CD14-positive monocyte (primary cell): Measurements from ENCODE around the gene UQCC2. TPM values are rescaled to one million over a fixed set of nuclear protein-coding genes. Genes with fewer than 3 reads are reported as not detected.

Experiments used
- DNase-seq, 3 donors: peaks; one replicate each; pipeline ENCODE4 v3.0.0-alpha.2; 2011 to 2022
- H2AFZ ChIP-seq: 2 replicates; pipeline ENCODE4 v1.6.0; 2012; ENCODE audit warnings: mild to moderate bottlenecking, low read depth, low read length, inconsistent platforms; ENCODE audit not compliant: insufficient read depth, poor library complexity, severe bottlenecking
- H3K27ac ChIP-seq, 2 donors: 1 replicate in 1 of 2; 2 replicates in 1 of 2; pipeline ENCODE4 v1.5.1; 2012 to 2013; ENCODE audit warnings: low read length in 2 of 2, control low read depth in 1 of 2, inconsistent platforms in 1 of 2, low read depth in 1 of 2, mild to moderate bottlenecking in 1 of 2
- H3K27me3 ChIP-seq, 2 donors: one replicate each; pipeline versions ENCODE4 v1.6.0 to v1.6.1; 2011 to 2013; ENCODE audit warnings: low read length in 2 of 2; ENCODE audit not compliant: control insufficient read depth in 2 of 2, insufficient read depth in 2 of 2
- H3K36me3 ChIP-seq, 2 donors: replicated peaks in 1 of 2; 1 replicate in 1 of 2; 2 replicates in 1 of 2; pipeline versions ENCODE4 v1.5.1 to v1.6.1; 2012 to 2013; ENCODE audit warnings: low read length in 2 of 2, control low read depth in 1 of 2, inconsistent platforms in 1 of 2, mild to moderate bottlenecking in 1 of 2; ENCODE audit not compliant: insufficient read depth in 2 of 2, control insufficient read depth in 1 of 2
- H3K4me1 ChIP-seq, 2 donors: 1 replicate in 1 of 2; 2 replicates in 1 of 2; pipeline versions ENCODE4 v1.5.1 to v1.6.1; 2012 to 2013; ENCODE audit warnings: low read length in 2 of 2, control low read depth in 1 of 2, inconsistent platforms in 1 of 2, mild to moderate bottlenecking in 1 of 2, moderate library complexity in 1 of 2; ENCODE audit not compliant: insufficient read depth in 2 of 2, control insufficient read depth in 1 of 2
- H3K4me2 ChIP-seq: replicated peaks from 2 replicates; pipeline ENCODE3; 2012; ENCODE audit warnings: low read length, moderate library complexity, mild to moderate bottlenecking; ENCODE audit not compliant: poor library complexity, severe bottlenecking; ENCODE audit errors: extremely low read depth
- H3K4me3 ChIP-seq, 3 experiments: fragments of 200-600 bp in 1 of 3; sonication (generic) in 1 of 3; replicated peaks in 1 of 3; 1 replicate in 2 of 3; 2 replicates in 1 of 3; pipeline ENCODE4 v1.5.1; 2011 to 2013; ENCODE audit warnings: low read length in 3 of 3, mild to moderate bottlenecking in 3 of 3, control low read depth in 2 of 3, low read depth in 2 of 3, inconsistent platforms in 1 of 3, moderate library complexity in 1 of 3
- H3K79me2 ChIP-seq: 2 replicates; pipeline ENCODE4 v1.6.0; 2012; ENCODE audit warnings: mild to moderate bottlenecking, control low read depth, inconsistent platforms, low read length, moderate library complexity; ENCODE audit not compliant: insufficient read depth
- H3K9ac ChIP-seq: 2 replicates; pipeline ENCODE4 v1.6.0; 2017; ENCODE audit warnings: low read length, mild to moderate bottlenecking; ENCODE audit not compliant: insufficient read depth, poor library complexity, severe bottlenecking
- H3K9me3 ChIP-seq, 2 donors: replicated peaks in 1 of 2; 1 replicate in 1 of 2; 2 replicates in 1 of 2; pipeline versions ENCODE4 v1.5.1 to v1.6.1; 2012 to 2013; ENCODE audit warnings: low read length in 2 of 2, control low read depth in 1 of 2; ENCODE audit not compliant: control insufficient read depth in 1 of 2, insufficient read depth in 1 of 2
- H4K20me1 ChIP-seq: 2 replicates; pipeline ENCODE4 v1.6.0; 2012; ENCODE audit warnings: mild to moderate bottlenecking, low read length, control low read depth, moderate library complexity; ENCODE audit not compliant: insufficient read depth
- H3K27ac Mint-ChIP-seq, 7 donors: one replicate each; pipeline ENCODE4 v1.8.0; 2020; ENCODE audit warnings: mild to moderate bottlenecking in 7 of 7, mixed read lengths in 7 of 7, moderate library complexity in 6 of 7, inconsistent platforms in 2 of 7
- H3K27me3 Mint-ChIP-seq, 3 donors: one replicate each; pipeline ENCODE4 v1.8.0; 2021 to 2022; ENCODE audit warnings: low read depth in 3 of 3, mild to moderate bottlenecking in 3 of 3, mixed read lengths in 3 of 3, moderate library complexity in 3 of 3, inconsistent platforms in 1 of 3
- H3K36me3 Mint-ChIP-seq, 2 donors: one replicate each; pipeline ENCODE4 v1.8.0; 2020; ENCODE audit warnings: mixed read lengths in 2 of 2, inconsistent platforms in 1 of 2, mild to moderate bottlenecking in 1 of 2
- H3K4me1 Mint-ChIP-seq: one replicate; pipeline ENCODE4 v1.8.0; 2020; ENCODE audit warnings: mild to moderate bottlenecking, mixed read lengths
- H3K4me3 Mint-ChIP-seq, 2 donors: one replicate each; pipeline ENCODE4 v1.8.0; 2020; ENCODE audit warnings: mild to moderate bottlenecking in 2 of 2, mixed read lengths in 2 of 2, moderate library complexity in 1 of 2
- H3K9me3 Mint-ChIP-seq, 7 donors: one replicate each; pipeline ENCODE4 v1.8.0; 2020 to 2022; ENCODE audit warnings: mixed read lengths in 7 of 7, mild to moderate bottlenecking in 6 of 7, moderate library complexity in 6 of 7, inconsistent platforms in 2 of 7
- CTCF ChIP-seq: fragments of 200-600 bp; IDR thresholded peaks from one replicate; pipeline ENCODE4 v1.8.0; 2022; ENCODE audit warnings: antibody characterized with exemption, mild to moderate bottlenecking
- WGBS: methylation state at CpG from one replicate; pipeline ENCODE4 v1.1.5; 2013; ENCODE audit warnings: missing lambda C conversion rate; ENCODE audit not compliant: insufficient coverage; 5-methylcytosine and 5-hydroxymethylcytosine counted together
- intact Hi-C, 2 donors: fragments of 100-400 bp; cut with micrococcal nuclease; formaldehyde crosslinking; loops; one replicate each; pipeline versions ENCODE4 v1.15.0 to v1.15.1; 2023
- polyA plus RNA-seq, 3 donors: library from polyadenylated mRNA; depleted of rRNA in 1 of 3; unstranded in 2 of 3; stranded (reverse) in 1 of 3; fragments of 300-500 nt in 2 of 3; fragments of >200 nt in 1 of 3; fragmentation: Illumina TruSeq in 2 of 3; gene quantifications; 1 replicate in 2 of 3; 2 replicates in 1 of 3; pipeline ENCODE4 v1.2.3, GENCODE V29; 2012 to 2021

Gene UQCC2
- polyA plus RNA-seq, 3 donors, result 10.3 to 39.3 (median 37.2) TPM

GRCh38 chr6:33742092-33742491 lies 30.6 kb upstream of the UQCC2 start:
- 80% methylated on average over 9 of the region's 9 CpGs for WGBS
- no peak overlapping the region for H3K27ac ChIP-seq
- no peaks in the 10 kb centered on the region for H3K36me3 Mint-ChIP-seq

GRCh38 chr6:33740794-33741193 lies 29.3 kb upstream of the UQCC2 start:
- H3K36me3 Mint-ChIP-seq, result no peaks in the 10 kb centered on the region
- peaks cover 0 to 6% (median 4%) of the 10 kb centered on the region in 3 donors for H3K27me3 Mint-ChIP-seq
- intact Hi-C loops, result no loop called here
- Histone ChIP-seq H3K36me3 (no peaks in the 10 kb centered on the region), H3K9me3 (no peaks in the 10 kb centered on the region), H2AFZ (no peak overlapping the region), H3K9ac (no peak overlapping the region), H3K27ac (no peak overlapping the region), H3K4me3 (no peak overlapping the region), H3K4me1 (peaks cover 8 to 12% of the 10 kb centered on the region in 2 donors), H3K27me3 (no peaks in the 10 kb centered on the region), H4K20me1 (no peaks in the 10 kb centered on the region), H3K79me2 (no peaks in the 10 kb centered on the region), H3K4me2 (no peak overlapping the region)
- no peaks in the 10 kb centered on the region for H3K9me3 Mint-ChIP-seq
- TF ChIP-seq CTCF, result no peak
- no peak for DNase-seq
- H3K4me3 Mint-ChIP-seq, result no peak overlapping the region
- no CpG with 5 or more reads among the region's 5 CpGs for WGBS
- peak overlapping the region in 1 of 7 donors; percentile 28 for H3K27ac Mint-ChIP-seq
- peaks cover 13% of the 10 kb centered on the region for H3K4me1 Mint-ChIP-seq

More at GRCh38 chr6:33742092-33742491, 30.6 kb upstream of the UQCC2 start:
- H3K4me2 ChIP-seq, result no peak overlapping the region
- peaks cover 0 to 6% (median 4%) of the 10 kb centered on the region in 3 donors for H3K27me3 Mint-ChIP-seq
- no peaks in the 10 kb centered on the region for H3K27me3 ChIP-seq
- no peaks in the 10 kb centered on the region for H3K9me3 ChIP-seq
- DNase-seq, result no peak
- no peaks in the 10 kb centered on the region for H3K36me3 ChIP-seq
- no peak overlapping the region for H3K9ac ChIP-seq
- no peak overlapping the region for H3K4me3 ChIP-seq
- no peak overlapping the region for H2AFZ ChIP-seq
- peak overlapping the region in 1 of 2 donors; percentile 24 for H3K4me3 Mint-ChIP-seq
- H3K4me1 Mint-ChIP-seq, result peaks cover 13% of the 10 kb centered on the region
- intact Hi-C loops, result no loop called here
- H3K4me1 ChIP-seq, result peaks cover 8 to 12% of the 10 kb centered on the region in 2 donors
- no peaks in the 10 kb centered on the region for H4K20me1 ChIP-seq
- no peak for TF ChIP-seq CTCF
- no peaks in the 10 kb centered on the region for H3K9me3 Mint-ChIP-seq
- no peak overlapping the region for H3K27ac Mint-ChIP-seq
- H3K79me2 ChIP-seq, result no peaks in the 10 kb centered on the region
